GM19328 (cell line): ENCODE results near the gene CCDC74B.
"Not testable (repeated sequence)": the region's sequence is repeated elsewhere in the genome, so short reads cannot be mapped to it uniquely, and the experiment has no call there.

Experiments used
- ATAC-seq: cut with Tn5 transposase; IDR thresholded peaks from one replicate; pipeline ENCODE4 v1.9.1; 2021; ENCODE audit warnings: mild to moderate bottlenecking, moderate library complexity; ENCODE audit not compliant: unreplicated experiment

CCDC74B gene

DNA sequence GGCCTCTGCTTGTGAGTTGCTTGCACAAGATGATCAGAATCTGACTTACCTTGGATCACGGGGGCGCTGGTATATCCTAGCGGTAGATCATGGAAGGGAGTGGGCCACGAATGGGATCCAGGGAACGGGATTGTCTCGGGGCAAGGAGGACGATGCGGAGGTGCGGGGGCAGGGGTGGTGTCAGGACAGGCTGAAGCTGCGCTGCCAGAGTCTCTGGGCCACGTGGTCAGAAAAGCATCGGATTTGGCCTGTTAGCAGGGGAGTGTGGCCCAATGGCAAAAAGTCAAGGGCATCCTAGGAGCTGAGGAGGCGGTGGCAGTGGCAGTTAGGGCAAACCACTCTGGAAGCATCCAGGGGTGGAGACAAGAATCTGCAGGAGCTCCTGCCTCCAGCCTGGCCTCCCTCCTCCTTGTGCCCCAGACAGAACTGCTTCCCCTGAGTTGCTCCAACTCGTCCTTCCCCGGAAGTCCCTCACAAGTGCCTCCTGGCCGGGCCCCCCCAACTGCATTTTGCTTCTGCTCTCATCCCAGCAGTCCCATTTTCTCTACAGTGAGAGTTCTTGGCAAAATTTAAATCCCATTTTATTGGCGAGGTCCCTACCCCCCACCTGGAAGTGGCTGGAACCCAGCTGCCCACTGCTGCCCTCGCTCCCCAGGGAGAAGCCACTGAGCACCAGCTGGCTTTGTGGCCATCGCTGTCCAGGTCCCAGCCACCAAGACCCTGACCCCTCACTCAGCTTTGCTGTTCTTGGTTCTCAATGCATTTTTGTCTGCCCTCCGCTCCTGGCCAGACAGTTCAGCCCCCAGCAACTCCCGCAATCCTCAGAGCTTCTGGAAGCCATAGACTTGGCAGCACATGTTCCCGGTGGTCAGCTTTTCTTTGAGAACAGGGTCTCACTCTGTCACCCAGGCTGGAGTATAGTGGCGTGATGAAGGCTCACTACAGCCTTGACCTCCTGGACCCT lies 5.6 kb upstream of the CCDC74B start:
- no peak for ATAC-seq

DNA sequence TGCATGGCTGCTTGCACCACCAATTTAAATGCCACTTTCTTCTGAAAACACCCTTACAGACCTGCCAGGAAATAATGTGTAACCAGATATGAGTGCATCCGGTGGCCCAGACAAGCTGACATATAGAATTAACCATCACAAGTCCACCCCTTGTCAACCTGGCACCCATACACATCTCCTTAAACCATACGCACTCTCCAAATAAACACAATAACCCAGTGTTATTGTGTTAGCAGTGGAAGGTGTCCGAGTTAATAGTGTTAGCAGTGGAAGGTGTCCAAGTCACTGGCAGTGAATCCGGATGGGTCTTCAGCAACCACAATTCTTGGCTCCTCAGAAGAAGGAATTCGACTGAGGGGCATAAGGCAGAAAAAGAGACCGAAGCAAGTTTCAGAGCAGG lies 3.6 kb upstream of the CCDC74B start:
- not testable (repeated sequence) for ATAC-seq

DNA sequence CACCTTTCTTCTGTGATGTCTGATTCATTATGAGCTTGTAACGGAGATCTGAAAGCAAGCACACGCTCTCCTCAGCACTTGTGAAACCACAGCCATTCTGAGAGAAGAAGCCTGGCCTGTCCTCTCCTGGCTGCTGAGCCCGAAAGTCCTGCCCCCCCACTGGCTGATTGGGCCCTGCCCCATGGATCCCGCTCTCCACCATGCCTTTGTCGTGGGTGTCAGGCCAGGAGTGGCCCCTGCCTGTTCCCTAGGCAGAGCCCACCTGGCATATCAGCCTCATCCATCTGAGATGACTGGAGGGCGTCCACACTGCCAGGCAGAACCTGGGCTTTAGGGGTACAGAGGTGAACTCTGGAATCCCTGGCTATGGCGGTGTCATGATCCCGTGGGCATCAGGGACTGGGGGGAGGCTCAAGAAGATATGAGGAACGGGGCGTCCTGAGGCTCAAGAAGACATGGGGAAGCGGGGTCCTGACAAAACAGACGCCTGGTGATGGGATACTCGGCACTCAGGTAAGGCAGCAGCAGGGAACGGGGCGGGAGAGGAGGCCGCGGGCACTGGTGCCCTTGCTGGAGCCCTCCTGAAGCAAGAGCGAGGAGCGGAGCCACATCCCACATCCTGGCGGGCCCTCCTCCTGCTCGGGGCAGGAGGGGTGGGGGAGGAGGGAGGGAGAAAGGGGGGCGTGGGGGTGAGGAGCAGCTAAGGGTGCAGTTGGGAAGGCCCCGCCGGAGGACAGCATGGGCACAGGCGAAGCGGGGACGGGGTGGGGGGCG lies 1.5 kb downstream of the CCDC74B start:
- ATAC-seq = not testable (repeated sequence)

DNA sequence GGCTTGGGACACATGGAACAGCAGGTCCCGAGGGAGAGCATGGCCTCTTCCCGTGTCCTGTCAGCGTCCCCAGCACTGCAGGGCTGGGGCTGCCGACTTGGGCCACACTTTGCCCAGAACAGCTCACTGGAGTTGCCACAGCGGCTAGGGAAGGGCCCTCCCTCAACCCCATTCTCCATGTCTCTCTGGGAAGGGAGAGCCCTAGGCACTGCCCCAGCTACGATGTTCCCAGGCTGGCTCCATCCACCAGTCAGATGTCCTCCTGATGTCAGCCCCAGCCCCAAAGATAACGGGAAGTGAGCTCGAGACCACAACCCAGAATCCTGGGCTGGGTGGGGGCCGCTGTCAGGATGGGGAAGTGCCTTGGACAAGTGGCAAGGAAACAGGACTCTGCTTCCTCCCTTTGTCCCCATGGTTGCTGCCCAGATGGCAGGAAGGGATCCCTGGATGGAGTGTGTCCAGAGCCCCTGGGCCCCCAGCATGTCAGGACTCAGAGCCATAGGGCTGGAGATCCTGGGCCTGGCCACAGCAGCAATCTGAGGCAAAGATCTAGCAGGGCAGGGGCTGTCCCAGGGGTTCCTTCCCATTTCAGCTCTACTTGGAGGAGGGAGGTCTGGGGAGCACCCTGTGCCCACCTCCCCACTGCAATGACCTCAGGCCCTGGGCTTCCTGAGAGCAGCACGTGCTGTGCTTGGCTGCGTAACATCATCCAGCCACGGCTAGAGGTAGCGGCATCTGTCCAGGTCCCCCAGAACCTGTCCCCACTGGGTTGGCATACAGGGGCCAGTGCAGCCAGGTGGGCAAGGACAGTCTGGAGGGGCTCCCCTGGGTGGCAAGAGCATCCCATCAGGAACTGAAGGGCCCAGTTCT lies 2.3 kb downstream of the CCDC74B start:
- ATAC-seq = not testable (repeated sequence)

DNA sequence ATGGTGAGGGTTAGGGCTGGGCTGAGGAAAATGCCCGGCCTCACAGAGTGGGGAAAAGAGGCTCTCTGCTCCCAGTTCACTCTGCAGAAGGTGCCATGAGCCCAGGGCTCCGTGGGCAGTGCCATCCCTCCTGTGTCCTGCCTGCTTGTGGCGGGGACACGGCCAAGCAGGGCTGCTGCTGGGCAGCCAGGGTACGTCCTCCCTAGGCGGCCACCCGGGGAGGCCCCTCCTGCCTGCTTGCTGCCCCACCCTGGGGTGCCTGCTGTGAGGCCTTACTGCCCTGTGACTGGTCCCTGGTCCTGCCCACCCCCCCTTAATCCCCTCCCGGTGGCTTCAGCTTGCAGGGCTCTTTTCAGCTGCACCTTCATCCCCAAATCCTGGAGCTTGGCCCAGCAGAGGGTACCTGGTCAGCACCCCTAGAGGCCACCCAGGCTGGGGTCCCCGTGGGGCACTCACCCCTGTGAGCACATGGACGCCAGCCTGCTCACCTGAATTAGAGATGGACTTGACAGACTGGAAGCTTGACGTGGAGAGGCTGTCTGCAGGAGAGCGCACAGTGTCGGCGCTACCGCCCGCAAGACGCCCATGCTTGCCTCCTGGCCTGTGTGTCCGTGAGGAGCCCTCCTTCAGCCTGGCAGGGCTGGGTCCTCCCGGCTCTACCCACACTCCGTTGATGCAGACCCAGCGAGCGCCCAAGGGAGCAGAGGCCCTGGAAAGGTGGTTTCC lies 3.1 kb downstream of the CCDC74B start:
- ATAC-seq = not testable (repeated sequence)

DNA sequence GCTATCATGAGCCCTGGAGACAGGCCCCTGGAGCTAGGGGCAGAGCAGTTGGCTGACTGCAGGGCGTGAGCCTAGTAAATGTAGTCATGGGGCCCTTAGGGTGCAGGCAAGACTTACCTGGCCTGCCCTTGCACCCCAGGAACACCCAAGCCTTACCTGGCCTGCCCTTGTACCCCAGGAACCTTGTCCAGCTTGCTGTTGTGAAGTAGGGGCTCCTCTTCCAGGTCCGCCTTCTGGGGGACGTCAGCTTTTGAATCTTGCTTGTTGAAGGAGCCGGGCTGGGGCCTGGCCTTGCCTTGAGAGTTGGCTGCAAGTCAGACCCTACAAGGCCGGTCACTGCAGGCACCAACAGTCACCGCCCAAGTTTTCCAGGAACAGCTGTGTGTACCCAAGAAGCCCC lies 3.9 kb downstream of the CCDC74B start:
- ATAC-seq = not testable (repeated sequence)

DNA sequence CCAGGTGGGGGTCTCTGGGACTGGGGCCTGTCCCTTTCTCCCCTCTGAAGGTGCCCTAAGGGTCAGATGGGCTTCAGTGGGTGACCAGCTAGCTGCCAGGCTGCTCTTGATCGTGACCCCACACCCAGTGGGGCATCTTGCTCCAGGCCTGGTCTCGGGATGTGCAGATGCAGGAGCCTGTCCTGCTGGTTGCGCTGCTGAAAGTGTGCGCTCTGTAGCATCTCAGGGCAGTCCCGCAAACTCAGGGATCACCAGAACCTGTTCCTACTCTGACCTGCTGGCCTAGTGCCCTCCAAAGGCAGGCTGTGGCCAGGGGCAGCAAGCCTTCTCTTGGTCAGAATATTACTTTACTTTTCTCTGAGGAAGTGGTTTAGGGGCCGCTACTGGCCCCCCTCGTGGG lies 4.4 kb downstream of the CCDC74B start:
- not testable (repeated sequence) for ATAC-seq

DNA sequence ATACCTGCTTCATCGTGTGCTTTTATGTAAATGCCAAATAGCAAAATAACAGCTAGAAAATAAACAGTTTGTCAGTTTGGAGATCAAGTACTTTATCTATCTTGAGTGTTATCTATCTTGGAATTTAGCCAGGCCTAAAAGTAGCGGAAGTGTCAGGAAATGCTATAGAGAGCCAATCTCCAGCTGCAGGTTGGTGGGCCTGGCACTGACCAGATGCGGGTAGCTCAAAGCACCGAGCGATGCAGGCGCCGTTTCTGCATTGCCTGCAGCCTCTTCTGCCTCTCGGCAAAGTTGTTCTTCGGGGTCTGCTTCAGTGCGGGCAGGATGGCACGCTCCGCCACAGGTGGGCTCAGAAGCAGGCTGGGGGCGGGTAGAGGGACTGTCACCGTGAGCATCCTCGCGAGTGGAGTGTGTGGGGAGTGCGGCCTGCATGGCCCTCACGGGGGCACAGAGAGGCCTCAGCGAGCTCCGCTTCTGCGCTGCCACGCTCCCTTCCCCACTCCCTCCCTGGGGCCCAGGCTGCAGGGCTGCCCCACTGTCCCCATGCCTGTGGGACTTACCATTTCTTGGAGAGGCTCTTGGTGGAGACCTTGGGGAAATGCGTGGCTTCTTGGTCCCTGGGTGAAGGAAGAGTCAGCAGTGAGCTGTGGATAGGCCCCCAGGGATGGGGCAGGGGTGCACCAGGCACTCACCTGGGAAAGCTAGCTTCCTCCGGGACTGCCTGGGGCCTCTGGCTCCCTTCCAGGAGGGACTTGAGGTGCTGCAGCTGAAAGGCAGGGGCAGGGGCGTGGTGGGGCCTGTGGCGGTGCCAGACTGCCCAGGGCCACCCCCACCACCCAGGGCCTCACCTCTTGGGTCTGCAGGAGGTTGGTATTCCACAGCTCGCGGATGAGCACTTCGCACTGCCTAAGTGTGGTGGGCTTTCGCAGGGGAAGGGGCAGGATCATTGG lies 5.3 kb downstream of the CCDC74B start:
- not testable (repeated sequence) for ATAC-seq

DNA sequence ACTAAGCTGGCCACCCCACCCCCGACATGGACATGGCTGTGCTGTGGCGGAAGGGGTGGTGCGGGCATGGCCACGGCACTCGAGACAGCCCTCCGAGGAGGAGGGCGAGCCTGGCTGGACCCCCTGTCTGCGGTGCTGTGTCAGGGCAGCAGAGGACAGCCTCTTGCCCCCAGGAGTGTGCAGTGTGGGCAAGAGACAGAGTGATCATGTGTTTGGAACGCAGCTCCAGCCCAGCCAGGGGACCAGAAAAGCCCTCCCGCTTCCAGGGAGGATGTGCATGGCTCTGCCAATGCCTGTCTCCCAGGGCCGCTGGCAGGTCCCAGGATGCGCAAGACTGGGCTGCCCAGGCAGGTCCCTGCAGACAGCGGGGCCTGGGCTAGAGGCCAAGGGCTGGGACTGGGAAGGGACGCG lies 6.1 kb downstream of the CCDC74B start:
- ATAC-seq = not testable (repeated sequence)

DNA sequence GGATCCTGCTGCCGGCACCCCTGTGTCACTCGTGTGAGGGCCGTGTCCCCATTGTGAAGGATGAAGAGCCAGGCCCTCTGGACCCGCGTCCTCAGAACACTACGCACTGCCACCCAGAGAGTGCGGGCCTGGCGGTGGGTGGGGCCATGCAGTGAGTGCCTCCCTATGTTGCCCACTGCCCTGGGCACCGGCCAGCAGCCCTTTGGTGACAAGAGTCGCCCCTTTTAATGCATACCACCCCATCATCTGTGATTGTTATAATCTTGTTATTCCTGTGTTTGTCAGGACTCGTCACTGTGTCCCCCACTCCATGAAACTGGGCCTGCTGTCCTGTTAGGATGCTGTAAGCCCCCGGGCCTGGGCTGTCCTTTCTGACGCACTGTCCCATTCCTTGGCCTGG lies 6.6 kb downstream of the CCDC74B start:
- ATAC-seq = not testable (repeated sequence)

DNA sequence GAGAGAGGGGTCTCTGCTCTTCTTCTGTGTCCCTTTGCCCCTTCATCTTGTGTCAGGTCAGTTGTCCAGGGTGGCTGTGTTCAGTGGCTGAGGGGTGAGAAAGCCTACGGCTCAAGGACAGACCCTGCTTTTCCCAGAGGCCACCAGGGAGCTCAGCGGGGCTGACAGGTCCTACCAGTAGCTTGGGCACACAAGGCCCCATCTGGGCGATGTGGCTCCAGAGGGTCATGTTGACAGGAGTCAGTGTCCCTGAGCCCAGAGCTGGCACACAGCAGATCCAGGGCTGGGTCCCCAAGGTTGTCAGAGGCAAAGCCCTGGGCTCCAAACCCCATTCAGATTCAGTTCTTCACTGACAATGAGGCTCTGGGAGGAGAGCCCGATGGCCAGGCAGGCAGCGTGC lies 7.8 kb downstream of the CCDC74B start:
- not testable (repeated sequence) for ATAC-seq

DNA sequence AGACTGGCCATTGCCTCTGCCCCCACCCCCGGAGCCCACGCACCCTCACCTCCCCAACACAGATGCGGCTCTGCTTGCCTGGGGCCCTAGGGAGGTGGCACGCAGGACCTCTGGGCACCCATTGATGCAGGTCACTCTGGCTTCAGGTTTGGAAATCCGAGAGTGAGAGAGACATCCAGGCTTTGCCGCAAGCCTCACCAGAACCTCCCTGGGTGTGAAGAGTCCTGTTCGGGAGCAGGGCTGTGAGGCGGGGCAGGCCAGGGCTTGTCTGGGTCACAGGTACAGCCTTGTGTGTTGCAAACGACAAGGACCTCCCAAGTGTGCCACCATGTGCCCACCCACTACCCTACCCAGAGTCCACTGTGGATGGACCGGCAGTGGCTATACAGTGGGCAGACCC lies 8.4 kb downstream of the CCDC74B start:
- ATAC-seq = not testable (repeated sequence)

DNA sequence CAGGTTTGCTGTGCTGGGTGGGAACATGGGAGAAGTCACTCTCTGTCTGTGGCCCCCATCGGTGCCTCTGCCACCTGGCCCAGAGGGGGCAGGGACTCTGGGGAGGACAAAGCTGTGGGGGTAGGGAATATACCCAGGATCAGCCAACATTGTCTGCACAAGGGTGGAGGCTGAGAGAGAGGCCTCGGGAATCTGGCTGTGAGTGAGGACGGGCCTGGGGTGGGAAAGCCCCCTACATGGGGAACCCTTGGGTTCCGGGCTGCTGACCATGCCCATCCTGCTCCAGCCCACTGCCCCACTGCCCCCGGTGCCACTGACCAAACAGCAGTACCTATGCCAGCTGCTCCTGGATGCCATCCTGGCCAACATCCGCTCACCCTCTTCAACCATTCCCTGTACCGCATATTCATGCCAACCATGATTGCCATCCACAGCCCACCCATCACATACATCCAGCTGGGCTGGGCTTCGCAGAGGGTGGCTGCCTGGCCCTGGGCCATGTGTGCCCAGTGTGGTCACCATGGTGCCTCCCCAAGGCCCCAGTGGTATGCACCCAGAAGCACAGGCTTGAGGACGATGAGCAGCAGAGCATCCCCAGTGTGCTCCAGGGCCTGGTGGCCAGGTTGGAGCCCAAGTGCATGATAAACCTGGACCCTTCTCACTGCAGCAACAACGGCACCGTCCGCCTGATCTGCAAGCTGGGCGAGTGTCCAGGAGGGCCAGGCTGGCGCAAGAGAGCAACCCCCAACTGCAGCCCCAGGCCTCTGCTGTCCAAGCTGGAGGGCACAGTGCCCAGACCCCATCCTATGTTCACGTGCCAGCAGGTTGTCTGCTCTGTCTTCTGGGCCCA lies 9.0 kb downstream of the CCDC74B start:
- no peak for ATAC-seq

DNA sequence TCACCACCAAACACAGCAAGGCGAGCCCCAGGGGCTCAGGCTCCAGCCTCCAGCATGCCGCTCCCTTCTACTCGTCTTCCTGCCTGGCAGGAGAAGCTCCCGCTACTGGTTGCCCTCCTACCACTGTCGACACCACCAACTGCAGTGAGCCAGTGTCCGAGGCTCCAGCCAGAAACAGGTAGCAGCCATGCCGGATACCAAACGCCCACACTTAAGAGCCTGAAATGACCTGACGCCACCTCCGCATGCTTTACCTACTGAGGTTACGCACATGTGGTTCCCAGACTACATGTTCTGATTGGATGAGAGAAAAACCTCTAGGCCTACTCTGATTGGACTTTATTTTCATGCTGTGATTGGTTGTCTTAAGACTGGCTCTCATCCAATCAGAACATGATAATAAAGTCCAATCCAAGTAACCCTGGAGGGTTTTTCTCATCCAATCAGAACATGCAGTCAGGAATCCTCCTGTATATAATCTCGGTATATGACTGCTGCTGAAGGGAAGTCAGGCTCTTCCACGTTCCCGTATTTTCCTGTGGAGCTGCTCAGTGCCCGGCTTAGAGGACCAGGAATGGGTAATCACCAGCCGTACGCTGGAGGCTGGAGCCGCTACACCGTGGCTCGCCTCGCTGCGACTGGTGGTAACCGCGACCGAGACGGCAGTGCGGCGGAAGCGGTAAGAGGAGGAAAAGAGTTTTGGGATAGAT lies 15.6 kb downstream of the CCDC74B start, which contains the start of gene POTEF:
POTEF (minus strand) TSS at position 103 of the 710 bp plus-strand sequence. CDS start 8,707 bp downstream, outside the sequence.
- ATAC-seq = not testable (repeated sequence)

DNA sequence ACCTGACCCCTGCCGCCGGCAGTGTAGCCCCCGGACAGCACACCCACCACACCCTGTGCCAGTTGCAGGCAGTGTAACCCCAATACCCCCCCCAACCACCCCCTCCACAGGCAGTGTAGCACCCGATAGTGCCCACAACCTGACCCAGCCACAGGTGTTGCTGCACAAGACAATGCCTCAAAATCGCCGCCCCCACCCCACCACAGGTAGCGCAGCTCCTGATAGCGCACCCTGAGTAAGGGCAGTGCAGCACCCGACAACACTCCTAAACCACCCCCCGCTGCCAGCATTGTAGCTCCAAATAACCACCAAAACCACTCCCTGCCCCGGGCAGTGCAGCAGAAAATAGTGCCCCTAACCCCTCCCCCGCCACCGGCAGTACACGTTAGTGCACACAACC lies 16.4 kb downstream of the CCDC74B start:
- not testable (repeated sequence) for ATAC-seq

DNA sequence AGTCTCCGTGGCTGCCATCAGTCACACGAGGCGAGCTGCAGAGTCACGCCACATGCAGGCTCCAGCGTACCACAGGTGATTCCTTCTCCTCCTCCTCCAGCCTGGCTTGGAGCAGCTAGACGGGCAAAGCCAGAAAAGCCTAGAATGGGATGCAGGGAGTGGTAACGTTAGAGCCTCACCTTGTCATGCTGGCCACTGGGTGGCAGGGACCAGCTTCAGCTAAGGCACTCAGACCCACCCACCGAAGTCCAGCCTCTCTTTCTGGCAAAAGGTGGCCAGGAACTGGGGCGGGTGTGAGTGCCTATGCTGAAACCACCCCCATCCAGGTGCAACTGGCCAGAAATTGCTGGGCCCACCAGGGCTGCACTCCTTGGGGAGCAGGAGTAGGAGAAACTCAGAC lies 17.2 kb downstream of the CCDC74B start:
- not testable (repeated sequence) for ATAC-seq

DNA sequence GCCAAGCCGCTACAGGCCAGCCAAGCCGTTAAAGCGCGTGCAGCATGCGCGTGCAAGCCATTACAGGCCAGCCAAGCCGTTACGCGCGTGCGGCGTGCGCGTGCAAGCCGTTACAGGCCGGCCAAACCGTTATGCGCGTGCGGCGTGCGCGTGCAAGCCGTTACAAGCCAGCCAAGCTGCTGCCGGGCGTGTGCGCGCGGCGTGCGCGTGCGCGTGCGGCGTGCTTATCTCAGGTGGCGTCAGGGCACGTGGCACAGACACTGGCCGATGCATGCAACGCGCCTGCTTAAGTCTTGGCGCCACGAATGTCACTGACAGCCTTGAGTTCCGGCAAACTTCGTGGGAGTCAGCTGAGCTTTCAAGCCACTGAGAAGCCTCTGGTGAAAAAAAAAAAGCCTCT lies 24.0 kb downstream of the CCDC74B start:
- ATAC-seq = not testable (repeated sequence)
